Tibial nerve (tissue), 4 donors: Measurements from ENCODE around the gene SMIM35.
A peak's percentile ranks its signal among the peaks of the same experiment; 100 is the strongest.

Source experiments
- CTCF ChIP-seq, 5 experiments: fragments of 200-600 bp in 3 of 5; fragments of 450-650 bp in 2 of 5; sonication (generic) in 3 of 5; IDR thresholded peaks; one replicate each; pipeline ENCODE4 v1.5.1; 2016 to 2019; ENCODE audit warnings: antibody characterized with exemption in 5 of 5, mild to moderate bottlenecking in 3 of 5, moderate library complexity in 2 of 5
- EP300 ChIP-seq, 2 donors: sonication (generic); formaldehyde crosslinking; IDR thresholded peaks; one replicate each; pipeline ENCODE4 v1.6.1; 2017; ENCODE audit warnings: antibody characterized with exemption in 2 of 2, mild to moderate bottlenecking in 1 of 2
- POLR2A ChIP-seq, 2 donors: fragments of 450-650 bp; IDR thresholded peaks; one replicate each; pipeline ENCODE4 v1.6.1; 2017; ENCODE audit warnings: antibody characterized with exemption in 2 of 2, mild to moderate bottlenecking in 2 of 2, moderate library complexity in 2 of 2

DNA sequence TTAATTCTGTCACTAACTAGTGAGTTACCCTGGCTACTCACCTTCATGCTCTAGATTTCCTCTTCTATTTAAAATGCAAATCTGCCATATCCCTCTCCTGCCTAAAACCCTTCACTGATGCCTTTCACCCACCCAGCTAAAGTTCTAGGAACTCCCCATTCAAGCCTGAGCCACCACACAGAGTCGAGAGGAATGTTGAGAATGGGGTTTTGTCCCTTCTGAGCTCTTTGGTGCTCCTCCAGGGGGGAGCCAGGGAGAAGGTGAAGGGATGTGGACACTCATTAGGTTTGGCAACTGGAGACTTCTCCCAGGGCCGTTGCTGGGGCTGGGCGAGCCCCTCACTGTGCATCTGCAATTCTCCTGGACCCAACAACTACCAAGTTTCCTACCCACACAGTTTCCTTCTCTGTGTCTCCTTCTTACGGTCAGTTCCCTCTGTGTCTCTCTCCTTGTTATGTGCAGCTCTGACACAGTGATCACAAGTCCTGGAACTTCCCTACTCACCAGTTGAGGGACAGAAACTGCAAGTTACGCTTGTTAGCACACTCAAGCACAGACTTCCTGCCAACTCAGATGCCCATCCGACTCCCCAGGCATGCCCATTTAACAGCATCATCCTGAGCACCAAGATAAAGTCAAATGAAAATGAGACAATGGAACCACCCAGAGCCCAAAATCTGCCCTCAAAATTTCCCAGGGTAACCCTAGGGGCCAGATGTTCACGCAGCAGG is 107.1 kb downstream of the SMIM35 start:
- TF ChIP-seq POLR2A (IDR thresholded peaks at IDR 0.05): peak in 1 of 2 donors; percentile 21
- no peak for TF ChIP-seq CTCF (IDR thresholded peaks at IDR 0.05)
- peak in 1 of 2 donors; percentile 40 for TF ChIP-seq EP300 (IDR thresholded peaks at IDR 0.05)
